Ramos (cell line): ENCODE results near the gene LIN52.
"Not testable (repeated sequence)": the region's sequence is repeated elsewhere in the genome, so short reads cannot be mapped to it uniquely, and the experiment has no call there.

Experiments used
- in situ Hi-C: fragments of 300-500 bp; cut with MboI; formaldehyde crosslinking; loops from one replicate; pipeline ENCODE4 v1.14.3; 2022; ENCODE audit warnings: low sequenced_read_pairs; ENCODE audit not compliant: unreplicated experiment

LIN52 gene

DNA sequence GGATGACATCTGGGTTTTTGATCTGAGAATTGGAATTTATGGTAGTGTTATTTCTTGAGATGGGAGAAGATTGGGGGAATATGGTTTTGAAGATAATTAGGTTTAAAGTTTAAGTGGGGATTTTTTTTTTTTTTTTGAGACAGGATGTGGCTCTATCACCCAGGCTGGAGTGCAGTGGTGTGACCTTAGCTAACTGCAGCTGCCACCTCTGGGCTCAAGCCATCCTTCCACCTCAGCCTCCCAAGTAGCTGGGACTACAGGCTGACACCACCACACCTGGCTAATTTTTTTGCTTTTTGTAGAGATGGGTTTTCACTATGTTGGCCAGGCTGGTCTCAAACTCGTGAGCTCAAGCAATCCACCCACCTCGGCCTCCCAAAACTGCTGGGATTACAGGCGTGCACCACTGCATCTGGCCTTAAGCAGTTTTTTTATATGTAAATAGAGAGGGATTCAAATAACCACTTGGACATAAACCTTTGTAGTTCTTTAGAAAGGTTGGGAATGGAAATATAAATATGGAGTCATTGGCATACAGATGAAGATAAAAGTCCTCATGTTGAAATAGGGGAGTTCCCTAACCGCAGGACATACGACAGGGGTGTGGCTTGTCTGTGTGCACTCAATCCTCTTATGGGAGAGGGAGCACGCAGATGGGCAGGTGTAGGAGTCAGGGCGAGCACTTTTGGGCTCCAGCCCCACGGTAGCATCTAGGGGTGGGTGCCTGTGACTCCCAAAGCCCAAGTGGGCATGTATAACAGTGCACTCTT, 4.7 kb downstream of the LIN52 start:
- in situ Hi-C loops = no loop called here

GRCh38 chr14:74105381-74105780, 20.6 kb downstream of the LIN52 start:
- in situ Hi-C loops = no loop called here

DNA sequence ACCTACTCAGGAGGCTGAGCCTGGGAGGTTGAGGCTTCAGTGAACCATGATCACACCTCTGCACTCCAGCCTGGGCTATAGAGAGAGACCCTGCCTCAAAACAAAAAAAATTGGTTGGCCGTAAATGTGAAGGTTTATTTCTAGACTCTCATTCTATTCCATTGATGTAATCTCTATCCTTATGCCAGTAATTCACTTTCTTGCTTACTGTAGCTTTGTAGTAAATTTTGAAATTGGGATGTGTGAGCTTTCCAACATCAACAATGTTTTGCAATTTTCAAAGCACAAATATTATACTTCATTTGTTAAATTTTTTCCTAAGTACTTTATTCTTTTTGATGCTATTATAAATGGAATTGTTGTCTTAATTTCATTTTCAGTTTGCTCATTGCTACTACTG, 24.6 kb downstream of the LIN52 start:
- in situ Hi-C loops = no loop called here

DNA sequence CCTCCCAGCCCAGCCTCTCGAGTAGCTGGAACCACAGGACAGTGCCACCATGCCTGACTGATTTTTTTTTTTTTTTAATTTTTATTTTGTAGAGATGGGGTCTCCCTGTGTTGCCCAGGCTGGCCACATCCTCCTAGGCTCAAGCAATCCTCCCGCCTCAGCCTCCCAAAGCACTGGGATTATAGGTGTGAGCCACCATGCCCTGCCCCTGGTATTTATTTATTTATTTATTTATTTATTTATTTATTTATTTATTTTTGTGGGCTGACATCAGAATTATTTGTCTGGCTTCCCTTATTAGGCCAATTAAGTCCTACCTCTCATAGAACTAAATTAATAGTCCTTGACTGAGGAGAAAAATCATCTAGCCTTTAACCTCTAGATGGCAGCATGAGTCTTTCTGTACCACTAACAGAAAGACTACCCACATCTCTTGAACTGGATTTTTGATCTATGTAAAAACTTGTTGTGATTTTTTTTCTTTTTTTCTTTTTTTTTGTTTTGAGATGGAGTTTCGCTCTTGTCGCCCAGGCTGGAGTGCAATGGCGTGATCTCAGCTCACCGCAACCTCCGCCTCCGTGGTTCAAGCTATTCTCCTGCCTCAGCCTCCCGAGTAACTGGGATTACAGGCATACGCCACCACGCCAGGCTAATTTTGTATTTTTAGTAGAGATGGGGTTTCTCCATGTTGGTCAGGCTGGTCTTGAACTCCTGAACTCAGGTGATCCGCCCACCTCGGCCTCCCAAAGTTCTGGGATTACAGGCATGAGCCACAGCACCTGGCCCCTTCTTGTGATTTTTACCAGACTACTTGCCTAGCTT, 26.9 kb downstream of the LIN52 start:
- in situ Hi-C loops = not testable (repeated sequence)

GRCh38 chr14:74125487-74125886, 40.7 kb downstream of the LIN52 start:
- in situ Hi-C loops = not testable (repeated sequence)

GRCh38 chr14:74126315-74127013, 41.7 kb downstream of the LIN52 start:
- in situ Hi-C loops = no loop called here

- in situ Hi-C loops = no loop called here
Measured at GRCh38 chr14:74127634-74128033, 42.9 kb downstream of the LIN52 start.

DNA sequence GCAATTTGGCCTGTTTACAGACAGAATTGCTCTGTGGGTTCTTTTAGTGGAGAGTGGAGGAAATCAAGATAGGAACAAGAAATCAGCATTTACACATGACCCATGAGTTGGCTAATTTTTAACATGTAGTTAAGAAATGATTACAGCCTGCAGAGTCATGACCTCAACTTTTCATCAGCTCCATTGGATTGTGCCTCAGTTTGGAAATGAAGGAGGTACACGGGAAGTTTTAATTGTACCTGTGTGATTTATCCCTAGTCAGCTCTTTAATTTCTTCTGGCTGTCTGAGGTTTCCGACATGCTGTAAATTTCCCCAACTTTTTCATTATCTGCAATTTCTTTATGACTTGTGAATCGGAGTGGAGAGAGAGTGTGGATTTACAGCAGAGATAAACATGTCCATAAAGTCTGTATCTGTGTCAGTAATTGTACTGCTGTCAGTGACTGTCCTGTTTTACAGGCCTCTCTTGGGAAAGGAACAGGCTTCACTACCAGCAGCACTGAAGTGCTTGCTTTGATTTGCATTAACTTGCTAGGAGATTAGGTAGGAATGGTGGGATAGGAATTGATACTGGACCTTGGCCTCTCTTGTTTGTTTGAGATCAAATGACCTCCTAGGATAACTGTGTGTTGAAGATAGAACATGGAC, 49.2 kb downstream of the LIN52 start:
- in situ Hi-C loops = no loop called here

GRCh38 chr14:74134484-74134883, 49.7 kb downstream of the LIN52 start:
- in situ Hi-C loops = no loop called here

DNA sequence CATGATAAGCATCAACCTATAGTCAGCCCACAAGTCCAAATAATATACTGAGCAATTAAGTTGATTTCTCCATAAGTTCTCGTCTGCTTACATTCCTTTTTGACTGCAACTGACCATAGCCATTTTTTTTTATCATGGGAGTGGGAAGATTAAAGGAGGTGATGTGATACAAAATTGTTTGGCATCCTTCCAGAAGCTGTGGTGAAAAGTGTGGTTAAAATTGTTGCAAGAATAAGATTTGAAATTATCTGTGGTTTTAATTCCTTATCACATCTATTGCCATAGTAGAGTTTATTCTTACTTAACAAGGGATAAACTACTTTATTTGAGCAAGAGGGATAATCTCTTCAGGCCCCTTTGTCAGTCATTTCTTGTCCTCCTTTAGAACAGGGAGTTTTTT, 50.7 kb downstream of the LIN52 start:
- in situ Hi-C loops = no loop called here

DNA sequence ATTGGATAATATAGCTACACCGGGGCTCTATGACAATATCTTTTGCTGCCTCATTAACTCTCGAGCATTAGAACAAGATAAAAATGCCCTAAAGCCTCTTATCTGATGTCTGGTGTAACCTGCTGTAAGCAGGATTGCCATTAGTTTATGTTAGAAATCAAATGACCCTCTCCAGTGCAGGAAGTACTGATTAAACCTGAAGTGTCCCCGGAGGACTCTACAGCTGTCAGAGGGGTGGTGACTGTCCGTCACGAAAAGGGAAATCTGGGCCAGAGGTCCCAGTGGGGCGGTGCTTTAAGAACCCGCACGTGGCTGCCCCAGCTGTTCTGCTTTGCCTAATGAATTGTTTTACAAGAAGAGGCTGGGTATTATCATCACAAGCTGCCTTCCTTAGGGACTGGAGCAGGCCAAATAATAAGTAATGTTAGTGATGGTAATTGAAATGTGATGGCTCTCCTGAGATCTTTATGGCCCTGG, 55.7 kb downstream of the LIN52 start:
- in situ Hi-C loops = no loop called here

- in situ Hi-C loops = no loop called here
Measured at GRCh38 chr14:74141703-74142102, 56.9 kb downstream of the LIN52 start.

GRCh38 chr14:74142523-74142922, 57.8 kb downstream of the LIN52 start:
- in situ Hi-C loops = no loop called here

DNA sequence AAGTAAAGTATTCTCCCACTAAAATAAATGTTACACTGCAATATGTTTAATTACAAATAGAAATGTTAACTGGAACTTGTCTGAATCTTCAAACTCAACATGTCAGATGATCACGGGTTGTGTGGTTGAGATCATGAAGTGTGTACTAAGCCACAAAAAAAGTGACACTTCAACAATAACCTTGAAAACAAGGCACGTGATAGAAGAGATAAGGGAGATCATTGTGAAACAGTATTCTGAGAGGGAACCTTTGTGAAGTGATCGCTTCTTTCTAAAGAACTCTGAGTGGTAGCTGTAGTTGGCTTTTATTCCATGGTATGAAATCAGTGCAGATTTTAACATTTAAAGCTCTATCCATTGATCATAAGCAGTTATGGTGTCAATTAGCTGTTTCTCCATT, 60.0 kb downstream of the LIN52 start:
- in situ Hi-C loops = no loop called here

- in situ Hi-C loops = no loop called here
Measured at GRCh38 chr14:74147571-74147970, 62.8 kb downstream of the LIN52 start.

DNA sequence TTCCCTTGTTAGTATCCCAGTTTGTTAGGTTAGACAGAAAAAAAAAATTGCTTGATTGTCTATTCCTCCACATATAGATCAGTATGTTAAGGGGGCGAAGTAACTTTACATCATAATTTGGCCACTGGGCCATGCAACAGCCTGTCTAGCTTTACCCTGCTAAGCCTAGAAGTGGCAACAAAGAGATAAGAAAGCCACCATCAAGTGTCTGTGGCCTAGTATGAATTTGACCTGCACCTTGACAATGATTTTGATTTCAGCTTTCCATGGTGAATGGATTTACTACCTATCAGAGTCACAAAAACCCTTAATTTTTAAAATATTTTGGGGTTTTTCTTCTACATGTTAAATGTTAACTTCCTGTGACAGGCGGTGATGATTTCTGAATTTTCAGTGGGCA, 63.9 kb downstream of the LIN52 start:
- in situ Hi-C loops = no loop called here

DNA sequence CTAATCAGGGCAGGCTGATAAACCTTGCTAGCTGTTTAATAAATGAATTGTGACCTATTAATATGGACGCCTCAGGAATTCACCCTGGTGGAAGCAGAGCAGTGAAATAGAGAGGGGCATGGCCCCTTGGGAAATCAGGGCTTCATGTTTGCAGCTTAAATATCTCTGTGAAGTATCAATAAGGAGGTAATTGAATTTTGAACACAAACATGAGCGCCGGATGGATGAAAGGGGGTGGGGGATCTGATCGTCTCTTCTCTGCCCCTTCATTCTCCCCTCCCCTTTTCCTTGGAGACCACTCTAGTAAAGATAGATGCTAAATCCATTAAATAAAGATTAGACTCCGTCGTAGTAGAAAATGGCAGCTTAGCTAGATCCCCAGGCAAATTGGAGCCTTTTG, 70.5 kb downstream of the LIN52 start:
- in situ Hi-C loops = no loop called here

DNA sequence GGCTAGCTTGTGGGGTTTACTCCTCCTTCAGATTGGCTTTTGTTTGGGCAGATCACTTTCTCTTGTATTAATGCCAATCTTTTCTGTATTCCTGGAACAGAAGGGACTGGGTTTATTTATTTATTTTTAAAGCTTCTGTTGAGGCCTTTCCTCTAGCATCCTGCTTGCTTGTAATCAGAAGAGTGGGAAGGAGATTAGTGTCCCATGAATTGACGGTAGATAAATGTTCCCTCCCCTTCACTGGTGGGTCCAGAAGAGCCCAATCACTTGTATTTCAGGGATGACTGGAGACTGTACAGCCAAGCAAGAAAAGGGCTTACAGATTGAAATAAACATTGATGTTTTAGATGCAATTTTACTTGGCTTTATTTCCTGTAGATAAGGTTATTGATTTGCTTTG, 71.0 kb downstream of the LIN52 start:
- in situ Hi-C loops = no loop called here

GRCh38 chr14:74160763-74161162, 76.0 kb downstream of the LIN52 start:
- in situ Hi-C loops = no loop called here

- in situ Hi-C loops = no loop called here
Measured at GRCh38 chr14:74161526-74162158, 76.9 kb downstream of the LIN52 start.
